BJ (cell line): ENCODE measurements around the gene CACNA1A. TPM values are rescaled to one million over a fixed set of nuclear protein-coding genes. Genes with fewer than 3 reads are reported as not detected.

Experiments
- CTCF ChIA-PET: fragments of 350-600 bp; formaldehyde crosslinking; extraction: SDS; loops from one replicate; lab custom pipeline; 2021; ENCODE audit warnings: antibody characterized with exemption, inconsistent platforms; lab: Yijun Ruan, JAX
- POLR2A ChIA-PET: fragments of 300-600 bp; sonication (Branson Sonifier 250); formaldehyde crosslinking; extraction: SDS; loops from one replicate; lab custom pipeline; 2021; ENCODE audit warnings: antibody characterized with exemption; lab: Charles Lee
- DNase-seq: peaks from one replicate; pipeline ENCODE4 v3.0.0-alpha.2; 2011; ENCODE audit warnings: low read depth
- H3K27me3 ChIP-seq: 2 replicates; pipeline ENCODE4 v1.6.0; 2011; ENCODE audit warnings: low read length; ENCODE audit not compliant: control insufficient read depth, insufficient read depth
- H3K36me3 ChIP-seq: 2 replicates; pipeline ENCODE4 v1.5.1; 2011; ENCODE audit warnings: low read length; ENCODE audit not compliant: control insufficient read depth, insufficient read depth
- H3K4me3 ChIP-seq: 2 replicates; pipeline ENCODE4 v1.5.1; 2011; ENCODE audit warnings: low read depth, mild to moderate bottlenecking, control low read depth, low read length
- polyA plus RNA-seq: library from polyadenylated mRNA; depleted of rRNA; stranded (reverse); fragments of >200 nt; gene quantifications from 2 replicates; pipeline ENCODE4 v1.2.3, GENCODE V29; 2011
- TF ChIP-seq, protein P1 (sequence below): IDR thresholded peaks from 2 replicates; pipeline ENCODE4 v1.5.1; 2011; ENCODE audit warnings: low read depth, mild to moderate bottlenecking, control low read depth, inconsistent platforms, low read length, moderate library complexity; ENCODE audit not compliant: insufficient read depth

The CACNA1A gene
- polyA plus RNA-seq, 1 experiment, result 2.9 TPM

DNA sequence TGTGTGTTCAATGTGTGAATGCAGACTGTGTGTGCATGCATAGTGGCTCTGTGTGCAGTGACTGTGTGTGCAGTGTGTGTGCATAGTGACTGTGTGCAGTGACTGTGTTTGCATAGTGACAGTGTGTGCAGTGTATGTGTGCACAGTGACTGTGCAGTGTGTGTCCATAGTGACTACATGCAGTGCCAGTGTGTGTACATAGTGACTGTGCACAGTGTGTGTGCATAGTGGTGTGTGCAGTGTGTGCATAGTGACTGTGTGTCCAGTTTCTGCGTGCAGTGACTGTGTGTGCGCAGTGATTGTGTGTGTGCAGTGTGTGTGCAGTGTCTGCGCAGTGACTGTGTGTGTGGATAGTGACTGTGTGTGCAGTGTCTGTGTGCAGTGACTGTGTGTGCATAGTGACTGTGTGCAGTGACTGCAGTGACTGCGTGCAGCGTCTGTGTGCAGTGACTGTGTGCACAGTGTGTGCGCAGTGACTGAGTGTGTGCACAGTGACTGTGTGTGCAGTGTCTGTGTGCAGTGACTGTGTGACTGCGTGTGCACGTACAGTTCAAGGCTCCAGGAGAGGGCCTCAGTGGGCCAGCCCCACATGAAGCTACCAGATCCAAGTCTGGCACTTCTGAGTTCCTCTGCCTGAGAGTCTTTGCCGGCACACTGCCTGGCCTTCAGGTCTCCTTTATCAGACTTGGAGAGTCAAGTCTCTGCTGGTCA, 265.8 kb downstream of the CACNA1A start:
- Histone ChIP-seq H3K27me3 (no peaks in the 10 kb centered on the region; the same call in 1 of the 2 replicates), H3K36me3 (no peaks in the 10 kb centered on the region), H3K4me3 (no peak overlapping the region)
- DNase-seq, result no peak
- POLR2A ChIA-PET, result no interaction called here
- CTCF ChIA-PET, result interaction anchor here (1.0 to 1.1 kb wide), 2 partner anchors 16 to 22 kb away, joined by 3 to 4 read pairs; no protein-coding TSS in a partner anchor
- TF ChIP-seq, protein P1, sequence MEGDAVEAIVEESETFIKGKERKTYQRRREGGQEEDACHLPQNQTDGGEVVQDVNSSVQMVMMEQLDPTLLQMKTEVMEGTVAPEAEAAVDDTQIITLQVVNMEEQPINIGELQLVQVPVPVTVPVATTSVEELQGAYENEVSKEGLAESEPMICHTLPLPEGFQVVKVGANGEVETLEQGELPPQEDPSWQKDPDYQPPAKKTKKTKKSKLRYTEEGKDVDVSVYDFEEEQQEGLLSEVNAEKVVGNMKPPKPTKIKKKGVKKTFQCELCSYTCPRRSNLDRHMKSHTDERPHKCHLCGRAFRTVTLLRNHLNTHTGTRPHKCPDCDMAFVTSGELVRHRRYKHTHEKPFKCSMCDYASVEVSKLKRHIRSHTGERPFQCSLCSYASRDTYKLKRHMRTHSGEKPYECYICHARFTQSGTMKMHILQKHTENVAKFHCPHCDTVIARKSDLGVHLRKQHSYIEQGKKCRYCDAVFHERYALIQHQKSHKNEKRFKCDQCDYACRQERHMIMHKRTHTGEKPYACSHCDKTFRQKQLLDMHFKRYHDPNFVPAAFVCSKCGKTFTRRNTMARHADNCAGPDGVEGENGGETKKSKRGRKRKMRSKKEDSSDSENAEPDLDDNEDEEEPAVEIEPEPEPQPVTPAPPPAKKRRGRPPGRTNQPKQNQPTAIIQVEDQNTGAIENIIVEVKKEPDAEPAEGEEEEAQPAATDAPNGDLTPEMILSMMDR, result no peak

DNA sequence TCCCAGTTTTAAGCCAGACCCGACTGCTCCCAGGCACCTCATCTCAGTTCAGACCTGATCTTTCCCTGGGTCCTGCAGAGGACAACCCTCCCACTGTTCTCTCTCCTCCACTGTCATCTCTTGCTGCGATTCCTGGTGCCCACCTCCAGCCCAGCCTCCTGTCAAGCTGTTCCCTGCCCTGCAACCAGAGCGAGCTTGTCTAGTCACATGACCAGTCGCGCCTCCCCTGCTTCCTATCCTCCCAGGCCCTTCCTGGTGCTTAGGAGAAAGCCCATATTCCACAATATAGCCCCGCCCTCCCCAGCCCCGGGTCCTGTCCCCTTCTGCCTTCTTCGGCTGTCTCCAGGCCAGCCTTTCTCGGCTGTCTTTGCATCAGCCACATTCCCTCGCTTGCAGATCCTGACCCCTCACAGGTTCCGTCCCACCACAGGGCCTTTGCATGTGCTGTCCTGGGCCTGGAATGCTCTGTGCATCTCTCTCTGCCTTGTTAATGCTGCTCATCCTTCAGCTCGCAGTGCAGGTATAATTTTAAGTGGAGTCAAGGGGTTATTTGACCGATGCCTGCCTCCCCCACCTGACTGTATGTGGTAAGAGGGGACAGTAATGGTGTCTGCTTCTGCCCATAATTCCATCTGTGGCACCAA, 267.3 kb downstream of the CACNA1A start:
- TF ChIP-seq, protein P1, result no peak
- H3K27me3 ChIP-seq, result no peaks in the 10 kb centered on the region; the same call in 1 of the 2 replicates
- no peaks in the 10 kb centered on the region for H3K36me3 ChIP-seq
- H3K4me3 ChIP-seq, result no peak overlapping the region
- CTCF ChIA-PET, result no interaction called here
- POLR2A ChIA-PET, result no interaction called here
- DNase-seq, result no peak

DNA sequence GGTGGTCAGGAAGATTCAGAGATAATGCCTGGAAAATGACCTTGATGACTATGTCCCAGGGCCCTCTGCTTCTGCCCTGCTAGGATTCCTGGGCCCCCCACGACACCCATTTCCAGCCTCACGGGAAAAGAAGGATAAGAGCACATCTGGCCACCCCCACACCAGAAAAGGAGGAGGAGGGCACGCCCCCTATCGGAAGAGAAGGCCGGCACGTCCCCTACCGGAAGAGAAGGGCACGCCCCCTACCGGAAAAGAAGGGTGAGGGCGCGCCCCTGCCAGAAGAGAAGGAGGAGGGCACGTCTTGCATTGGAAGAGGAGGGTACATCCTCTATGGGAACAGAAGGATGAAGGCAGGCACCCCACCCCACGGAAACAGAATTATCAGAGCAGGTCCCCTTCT, 271.8 kb downstream of the CACNA1A start:
- no peak for DNase-seq
- TF ChIP-seq, protein P1, result peak; percentile 61
- ChIA-PET POLR2A (no interaction called here), CTCF (interaction anchor here (1.2 kb wide), 1 partner anchor 257 kb away, joined by 3 read pairs; no protein-coding TSS in a partner anchor)
- no peak overlapping the region for H3K4me3 ChIP-seq
- H3K27me3 ChIP-seq, result no peaks in the 10 kb centered on the region; the same call in 1 of the 2 replicates
- no peaks in the 10 kb centered on the region for H3K36me3 ChIP-seq

DNA sequence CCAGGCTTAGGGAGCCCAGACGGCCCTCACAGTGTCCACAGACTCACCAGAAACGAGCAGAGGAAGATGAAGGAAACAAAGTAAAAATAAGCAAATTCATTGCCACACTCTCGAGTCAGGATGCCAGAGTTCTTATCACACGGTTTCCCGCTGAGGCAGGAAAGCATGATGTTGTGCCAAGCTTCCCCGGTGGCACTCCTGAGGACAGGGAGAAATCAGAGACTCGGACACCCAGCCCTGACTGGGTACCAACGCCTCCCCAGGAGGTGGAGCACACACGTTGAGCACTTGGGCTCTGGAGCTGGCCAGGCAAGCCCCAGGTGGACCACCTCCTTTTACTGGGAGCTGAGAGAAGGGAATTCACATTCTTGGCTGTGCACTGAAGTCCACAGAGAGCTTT, 274.6 kb downstream of the CACNA1A start:
- Histone ChIP-seq H3K4me3 (no peak overlapping the region), H3K36me3 (no peaks in the 10 kb centered on the region), H3K27me3 (no peaks in the 10 kb centered on the region)
- TF ChIP-seq, protein P1, result no peak
- DNase-seq, result no peak
- ChIA-PET POLR2A (no interaction called here), CTCF (no interaction called here)

DNA sequence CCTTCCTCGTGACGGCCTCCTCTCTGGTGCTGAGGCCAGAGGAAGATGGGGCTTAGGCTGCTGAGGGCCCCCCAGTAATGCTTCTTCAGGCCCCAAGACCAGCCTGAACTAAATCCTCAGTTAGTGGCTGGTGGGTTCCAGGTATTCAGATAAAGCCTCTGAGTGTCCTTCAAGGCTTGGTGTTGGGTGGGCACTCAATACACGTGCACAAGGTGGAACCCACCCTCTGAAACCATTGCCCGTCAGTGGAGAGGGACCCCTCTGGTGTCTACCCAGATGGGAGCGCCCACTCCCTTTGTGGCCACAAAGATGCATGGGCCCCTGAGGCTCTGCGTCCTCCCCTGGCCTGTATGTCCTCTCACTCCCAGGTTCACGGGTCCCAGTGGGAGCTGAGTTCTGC, 277.0 kb downstream of the CACNA1A start:
- no peak for DNase-seq
- no peaks in the 10 kb centered on the region for H3K36me3 ChIP-seq
- no peaks in the 10 kb centered on the region for H3K27me3 ChIP-seq
- ChIA-PET POLR2A (no interaction called here), CTCF (interaction anchor here (0.6 kb wide), 1 partner anchor 121 kb away, joined by 3 read pairs; no protein-coding TSS in a partner anchor)
- TF ChIP-seq, protein P1, result no peak
- H3K4me3 ChIP-seq, result no peak overlapping the region
